Osteocyte (in vitro differentiated cells): ENCODE measurements around the gene KCNH8. TPM values are rescaled to one million over a fixed set of nuclear protein-coding genes. Genes with fewer than 3 reads are reported as not detected.
A peak's percentile ranks its signal among the peaks of the same experiment; 100 is the strongest.

ENCODE experiments used
- DNase-seq: peaks from one replicate; pipeline ENCODE4 v3.0.0; 2021; ENCODE audit warnings: mixed read lengths; ENCODE audit not compliant: unreplicated experiment; ENCODE audit errors: extremely low spot score
- H3K27ac Mint-ChIP-seq: one replicate; pipeline ENCODE4 v1.8.0; 2021; ENCODE audit warnings: mild to moderate bottlenecking, mixed read lengths; ENCODE audit not compliant: unreplicated experiment
- H3K27me3 Mint-ChIP-seq: one replicate; pipeline ENCODE4 v1.8.0; 2021; ENCODE audit warnings: mixed read lengths; ENCODE audit not compliant: unreplicated experiment
- H3K36me3 Mint-ChIP-seq: one replicate; pipeline ENCODE4 v1.8.0; 2021; ENCODE audit warnings: mixed read lengths; ENCODE audit not compliant: unreplicated experiment
- H3K4me1 Mint-ChIP-seq: one replicate; pipeline ENCODE4 v1.8.0; 2021; ENCODE audit warnings: mixed read lengths; ENCODE audit not compliant: unreplicated experiment
- H3K4me3 Mint-ChIP-seq: one replicate; pipeline ENCODE4 v1.8.0; 2021; ENCODE audit warnings: mild to moderate bottlenecking, moderate library complexity, mixed read lengths; ENCODE audit not compliant: unreplicated experiment
- H3K9me3 Mint-ChIP-seq: one replicate; pipeline ENCODE4 v1.8.0; 2021; ENCODE audit warnings: mixed read lengths; ENCODE audit not compliant: unreplicated experiment
- total RNA-seq: library from RNA; stranded (reverse); gene quantifications from 2 replicates; pipeline ENCODE4 v1.2.1, GENCODE V29; 2021
- TF ChIP-seq, protein P1 (sequence below): fragments of 200-600 bp; sonication (generic); IDR thresholded peaks from 2 replicates; pipeline ENCODE4 v1.5.0; 2021; ENCODE audit warnings: antibody characterized with exemption, mild to moderate bottlenecking, moderate library complexity

The KCNH8 gene
- total RNA-seq, 1 donor from 2014 or later, result not detected

DNA sequence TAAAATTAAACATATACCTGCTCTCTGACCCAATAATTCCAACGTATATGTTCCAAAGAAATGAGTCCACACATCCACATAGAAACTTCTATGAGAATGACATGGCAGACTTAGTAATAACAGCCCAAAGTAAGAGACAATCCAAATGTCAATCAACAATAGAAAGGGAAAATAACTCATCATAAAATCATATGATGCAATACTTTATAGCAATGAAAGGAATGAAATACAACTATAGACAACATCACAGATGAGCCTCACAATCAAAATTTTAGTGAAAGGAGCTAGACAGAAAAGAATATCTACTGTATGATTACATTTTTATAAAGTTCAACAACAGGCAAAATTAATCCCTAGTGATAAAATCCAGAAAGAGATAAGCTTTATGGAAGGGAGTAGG is 23.6 kb upstream of the KCNH8 start:
- H3K4me3 Mint-ChIP-seq, result no peak overlapping the region
- DNase-seq, result no peak
- TF ChIP-seq, protein P1, sequence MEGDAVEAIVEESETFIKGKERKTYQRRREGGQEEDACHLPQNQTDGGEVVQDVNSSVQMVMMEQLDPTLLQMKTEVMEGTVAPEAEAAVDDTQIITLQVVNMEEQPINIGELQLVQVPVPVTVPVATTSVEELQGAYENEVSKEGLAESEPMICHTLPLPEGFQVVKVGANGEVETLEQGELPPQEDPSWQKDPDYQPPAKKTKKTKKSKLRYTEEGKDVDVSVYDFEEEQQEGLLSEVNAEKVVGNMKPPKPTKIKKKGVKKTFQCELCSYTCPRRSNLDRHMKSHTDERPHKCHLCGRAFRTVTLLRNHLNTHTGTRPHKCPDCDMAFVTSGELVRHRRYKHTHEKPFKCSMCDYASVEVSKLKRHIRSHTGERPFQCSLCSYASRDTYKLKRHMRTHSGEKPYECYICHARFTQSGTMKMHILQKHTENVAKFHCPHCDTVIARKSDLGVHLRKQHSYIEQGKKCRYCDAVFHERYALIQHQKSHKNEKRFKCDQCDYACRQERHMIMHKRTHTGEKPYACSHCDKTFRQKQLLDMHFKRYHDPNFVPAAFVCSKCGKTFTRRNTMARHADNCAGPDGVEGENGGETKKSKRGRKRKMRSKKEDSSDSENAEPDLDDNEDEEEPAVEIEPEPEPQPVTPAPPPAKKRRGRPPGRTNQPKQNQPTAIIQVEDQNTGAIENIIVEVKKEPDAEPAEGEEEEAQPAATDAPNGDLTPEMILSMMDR, result no peak
- H3K4me1 Mint-ChIP-seq, result no peaks in the 10 kb centered on the region
- H3K27me3 Mint-ChIP-seq, result no peaks in the 10 kb centered on the region
- H3K9me3 Mint-ChIP-seq, result peaks cover 6% of the 10 kb centered on the region
- H3K36me3 Mint-ChIP-seq, result no peaks in the 10 kb centered on the region
- no peak overlapping the region for H3K27ac Mint-ChIP-seq

DNA sequence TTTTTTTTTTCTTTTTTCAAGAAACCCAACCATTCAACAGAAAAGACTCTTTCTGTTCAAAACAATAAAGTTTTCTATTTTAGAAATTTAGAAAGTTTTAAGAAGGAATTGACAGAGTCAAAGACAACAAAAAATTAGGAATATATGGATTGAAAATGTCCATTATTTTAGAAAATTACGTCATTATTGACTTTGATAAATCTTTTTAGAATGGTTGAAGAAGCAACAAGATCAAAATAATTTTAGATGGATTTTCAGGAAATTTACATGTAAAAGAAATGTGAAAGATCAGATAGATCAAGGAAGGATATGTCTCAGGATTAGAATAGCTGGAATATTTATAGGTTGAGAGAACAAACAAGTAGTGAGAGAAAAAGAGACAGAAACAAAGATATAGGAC is 8.4 kb upstream of the KCNH8 start:
- TF ChIP-seq, protein P1, result no peak
- no peaks in the 10 kb centered on the region for H3K36me3 Mint-ChIP-seq
- no peak overlapping the region for H3K4me3 Mint-ChIP-seq
- no peaks in the 10 kb centered on the region for H3K4me1 Mint-ChIP-seq
- H3K27ac Mint-ChIP-seq, result no peak overlapping the region
- H3K27me3 Mint-ChIP-seq, result no peaks in the 10 kb centered on the region
- peaks cover 3% of the 10 kb centered on the region for H3K9me3 Mint-ChIP-seq
- DNase-seq, result no peak

DNA sequence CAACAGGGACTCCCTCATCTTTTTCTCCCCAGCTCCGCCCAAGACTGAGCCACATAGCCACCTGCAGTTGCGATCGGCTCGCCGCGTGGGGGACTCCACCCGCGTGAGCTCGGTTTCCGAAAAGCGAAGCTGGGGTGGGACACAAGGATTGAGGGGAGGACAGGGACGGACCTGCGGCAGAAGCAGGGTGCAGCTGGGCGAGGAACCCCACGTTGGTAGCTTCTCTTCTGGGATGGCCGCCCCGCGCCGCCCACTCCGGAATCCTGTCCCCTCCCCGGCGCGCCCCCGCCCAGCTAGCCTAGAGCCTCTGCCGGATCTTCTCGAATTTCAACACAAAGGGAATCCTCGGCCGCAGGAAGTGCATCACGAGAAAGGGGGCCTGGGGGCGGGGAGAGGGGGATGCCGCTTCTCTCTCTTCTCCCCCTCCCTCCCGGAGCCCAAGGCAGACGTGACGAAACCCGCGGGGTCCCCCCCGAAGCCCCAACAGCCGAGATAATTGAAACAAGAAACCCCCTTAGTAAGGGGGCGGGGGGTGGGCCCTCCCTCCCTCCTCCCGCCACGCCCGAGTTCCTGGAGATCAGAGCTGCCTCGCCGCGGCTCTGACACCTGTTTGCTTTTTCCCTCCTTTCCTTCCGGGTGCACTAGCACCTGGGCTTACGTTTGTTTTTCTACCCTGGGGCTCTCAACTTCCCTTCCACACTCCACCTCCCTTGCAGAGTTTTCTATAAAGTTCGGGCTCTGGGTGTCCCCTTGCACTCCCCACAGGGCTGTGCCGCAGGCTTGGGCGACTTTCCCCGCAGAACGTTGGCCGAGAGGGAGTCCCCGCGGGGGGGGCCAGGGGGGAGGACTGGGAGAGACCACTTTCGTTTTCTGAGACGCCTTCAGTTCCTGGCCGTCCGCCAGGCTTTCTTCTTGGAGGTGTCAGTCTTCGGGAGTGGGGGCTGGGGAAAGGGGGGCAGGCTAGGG is 1.3 kb upstream of the KCNH8 start:
- TF ChIP-seq, protein P1, result peak; percentile 51
- peaks cover 6% of the 10 kb centered on the region for H3K9me3 Mint-ChIP-seq
- peaks cover 18% of the 10 kb centered on the region for H3K27me3 Mint-ChIP-seq
- peak overlapping the region; percentile 81 for H3K27ac Mint-ChIP-seq
- peak overlapping the region; percentile 89 for H3K4me3 Mint-ChIP-seq
- peaks cover 13% of the 10 kb centered on the region for H3K4me1 Mint-ChIP-seq
- DNase-seq, result peak; percentile 86
- no peaks in the 10 kb centered on the region for H3K36me3 Mint-ChIP-seq

DNA sequence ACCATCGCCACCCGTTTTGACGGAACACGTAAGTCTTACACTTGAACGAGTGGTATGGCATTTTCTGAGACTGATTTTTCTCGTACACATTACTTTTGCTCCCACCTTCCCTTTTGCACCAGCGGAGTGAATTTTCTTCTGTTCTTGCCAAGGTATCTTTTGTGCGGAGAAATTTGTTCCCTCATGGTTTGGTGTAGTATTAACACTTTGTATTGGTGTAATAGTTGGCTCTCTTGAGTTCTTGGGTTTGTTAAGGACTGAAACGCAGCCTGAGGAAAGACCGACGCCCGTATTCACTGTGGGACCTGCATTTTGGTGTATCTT is 420 bp downstream of the KCNH8 start:
- Mint-ChIP-seq H3K27ac (no peak overlapping the region), H3K4me1 (peaks cover 13% of the 10 kb centered on the region)
- no peak for DNase-seq

DNA sequence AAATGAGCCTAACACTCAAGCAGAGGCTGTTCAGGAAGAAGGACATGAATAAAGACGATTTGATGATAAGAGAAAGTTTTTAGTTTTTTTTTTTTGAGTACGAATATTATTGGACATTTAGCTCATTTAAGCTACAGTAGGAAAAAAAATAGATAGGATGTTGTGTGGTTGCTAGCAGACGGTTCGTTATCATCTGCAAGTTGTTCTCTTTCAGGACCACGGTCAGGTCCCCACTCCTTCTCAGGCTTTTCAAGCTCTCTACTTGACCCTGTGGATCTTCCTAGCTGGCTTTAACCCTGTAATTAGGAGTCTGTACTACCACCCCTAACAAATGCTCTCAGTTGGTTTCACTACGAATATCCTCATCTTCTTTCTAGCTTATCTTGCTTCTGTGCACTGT is 1.1 kb downstream of the KCNH8 start:
- H3K27me3 Mint-ChIP-seq, result peaks cover 18% of the 10 kb centered on the region
- no peak overlapping the region for H3K4me3 Mint-ChIP-seq
- no peak for DNase-seq
- no peak overlapping the region for H3K27ac Mint-ChIP-seq
- H3K36me3 Mint-ChIP-seq, result no peaks in the 10 kb centered on the region
- peaks cover 6% of the 10 kb centered on the region for H3K9me3 Mint-ChIP-seq
- TF ChIP-seq, protein P1, result no peak
- H3K4me1 Mint-ChIP-seq, result peaks cover 13% of the 10 kb centered on the region

More for the DNA sequence above, 420 bp downstream of the KCNH8 start:
- peak overlapping the region; percentile 42 for H3K4me3 Mint-ChIP-seq
- H3K27me3 Mint-ChIP-seq, result peaks cover 18% of the 10 kb centered on the region
- H3K9me3 Mint-ChIP-seq, result peaks cover 6% of the 10 kb centered on the region
- TF ChIP-seq, protein P1, result no peak
- H3K36me3 Mint-ChIP-seq, result no peaks in the 10 kb centered on the region
